ENCODE measurements around the gene SMYD3.

DNA sequence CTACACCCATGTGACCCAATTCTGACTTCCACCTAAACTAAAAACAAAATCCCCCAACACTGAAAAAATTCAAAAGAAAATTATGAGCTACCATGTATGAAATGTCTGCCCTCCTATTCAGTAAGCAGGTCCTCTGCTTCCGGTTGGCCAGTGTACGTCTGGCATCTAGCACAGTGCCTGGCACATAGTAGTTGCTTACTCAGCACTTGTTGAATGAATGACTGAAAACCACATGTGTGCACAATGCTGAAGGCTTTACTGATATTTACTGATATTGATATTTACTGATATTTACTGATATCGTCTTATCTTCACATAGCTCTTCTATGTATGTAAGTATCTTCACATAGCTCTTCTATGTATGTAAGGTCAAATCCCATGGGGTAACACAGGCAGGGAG is 642.2 kb downstream of the SMYD3 start:
- no peak for TF ChIP-seq CTCF (IDR thresholded peaks at IDR 0.05; ENCODE audit: low read length)
- TF ChIP-seq EZH2 (optimal IDR thresholded peaks at IDR 0.05; ENCODE audit: low read depth, low read length): no peak
